Activated CD8-positive, alpha-beta T cell treated with anti-CD3 and anti-CD28 coated beads, Interleukin-2, amount 10 ng/mL, durations not matched to agents 7 days and 5 days (primary cell): Measurements from ENCODE around the gene SUB1. TPM values are rescaled to one million over a fixed set of nuclear protein-coding genes. Genes with fewer than 3 reads are reported as not detected.
"Not testable (repeated sequence)": the region's sequence is repeated elsewhere in the genome, so short reads cannot be mapped to it uniquely, and the experiment has no call there.

Source experiments
- ATAC-seq: fragments of 150-1000 bp; cut with Tn5 transposase; one replicate; pipeline ENCODE4 v1.10.0; 2021; ENCODE audit warnings: moderate library complexity
- CTCF ChIA-PET: fragments of 350-600 bp; sonication (Branson Sonifier 250); formaldehyde crosslinking; loops from one replicate; lab custom pipeline; 2021; ENCODE audit warnings: antibody characterized with exemption; lab: Charles Lee
- POLR2A ChIA-PET: fragments of 350-600 bp; sonication (Branson Sonifier 250); formaldehyde crosslinking; loops from one replicate; lab custom pipeline; 2021; ENCODE audit warnings: antibody characterized with exemption; lab: Charles Lee
- DNase-seq: peaks from one replicate; pipeline ENCODE4 v3.0.0-alpha.2; 2020
- H3K27ac Mint-ChIP-seq: one replicate; pipeline ENCODE4 v1.8.0; 2021; ENCODE audit warnings: mild to moderate bottlenecking, mixed read lengths
- H3K27me3 Mint-ChIP-seq: one replicate; pipeline ENCODE4 v1.8.0; 2021; ENCODE audit warnings: low read depth, mixed read lengths
- H3K36me3 Mint-ChIP-seq: one replicate; pipeline ENCODE4 v1.8.0; 2021; ENCODE audit warnings: low read depth, mixed read lengths
- H3K4me1 Mint-ChIP-seq: one replicate; pipeline ENCODE4 v1.8.0; 2021; ENCODE audit warnings: low read depth, mixed read lengths
- H3K4me3 Mint-ChIP-seq: one replicate; pipeline ENCODE4 v1.8.0; 2021; ENCODE audit warnings: mild to moderate bottlenecking, mixed read lengths
- H3K9me3 Mint-ChIP-seq: one replicate; pipeline ENCODE4 v1.8.0; 2022; ENCODE audit warnings: mixed read lengths; ENCODE audit not compliant: insufficient read depth
- total RNA-seq, 2 experiments: library from RNA; stranded (reverse); gene quantifications; one replicate each; pipeline ENCODE4 v1.2.3, GENCODE V29; 2021

Gene SUB1
- total RNA-seq, 2 experiments from 2014 or later: 352 to 377 TPM

DNA sequence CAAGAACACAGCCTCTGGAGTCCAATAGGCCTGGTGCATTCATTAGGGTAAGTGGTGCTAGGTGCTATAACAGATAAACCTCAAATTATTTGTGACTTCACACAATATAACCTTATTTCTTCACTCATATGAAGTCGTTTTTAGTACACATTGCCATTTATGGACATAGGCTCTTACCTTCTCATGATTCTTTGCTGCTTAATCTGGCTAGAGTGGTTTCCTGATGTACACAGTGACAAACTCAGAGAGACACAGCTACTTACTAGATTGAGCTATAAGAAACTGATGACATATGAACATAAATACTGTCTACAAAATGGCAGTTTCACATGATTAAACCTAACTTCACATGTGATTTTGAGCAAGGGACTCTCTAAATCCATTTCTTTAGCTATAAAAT lies 14.2 kb upstream of the SUB1 start:
- peaks cover 2% of the 10 kb centered on the region for H3K27me3 Mint-ChIP-seq

DNA sequence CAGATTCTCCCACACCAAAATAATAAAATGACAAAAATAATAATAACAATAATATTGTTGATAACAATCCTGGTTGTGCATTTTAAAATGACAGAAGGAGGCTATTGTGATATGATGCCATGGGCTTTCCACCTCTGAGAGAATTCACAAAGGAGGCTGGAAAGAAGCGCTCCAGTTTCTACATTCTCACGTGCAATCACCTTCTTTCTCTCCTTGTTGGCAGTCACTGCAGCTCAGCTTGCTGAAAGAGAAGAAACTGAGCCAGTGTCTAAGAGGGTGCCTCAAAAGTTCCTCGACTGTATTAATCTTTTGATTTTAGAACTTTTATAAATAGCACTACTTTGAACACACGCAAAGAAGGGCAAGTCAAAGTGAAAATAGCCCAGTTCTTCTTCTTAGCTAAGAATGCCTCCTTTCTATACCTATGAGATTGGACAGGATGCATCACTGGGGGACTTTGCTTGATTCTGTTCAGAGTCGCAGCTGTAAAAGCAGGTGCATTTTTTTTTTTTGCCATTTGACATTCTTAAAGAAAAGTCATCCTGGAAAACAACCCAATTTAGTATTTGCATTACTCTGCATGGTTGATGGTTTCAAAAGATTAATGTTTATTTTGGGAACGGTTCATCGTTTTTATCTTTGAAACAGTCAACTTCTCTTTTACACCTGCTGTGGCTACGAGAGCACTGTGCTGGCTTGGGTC lies 12.4 kb upstream of the SUB1 start:
- no peaks in the 10 kb centered on the region for H3K36me3 Mint-ChIP-seq
- ATAC-seq (no peak), DNase-seq (no peak)
- no peak overlapping the region for H3K4me3 Mint-ChIP-seq
- peaks cover 12% of the 10 kb centered on the region for H3K27me3 Mint-ChIP-seq
- ChIA-PET POLR2A (no interaction called here), CTCF (interaction anchor here (0.6 to 1.2 kb wide), 2 partner anchors 12 to 721 kb away, joined by 3 read pairs; partner anchors contain the start of gene SUB1)
- no peak overlapping the region for H3K27ac Mint-ChIP-seq
- H3K9me3 Mint-ChIP-seq: no peaks in the 10 kb centered on the region
- no peaks in the 10 kb centered on the region for H3K4me1 Mint-ChIP-seq

More for the DNA sequence above, 14.2 kb upstream of the SUB1 start:
- no peaks in the 10 kb centered on the region for H3K9me3 Mint-ChIP-seq
- no peaks in the 10 kb centered on the region for H3K4me1 Mint-ChIP-seq
- H3K4me3 Mint-ChIP-seq: no peak overlapping the region
- DNase-seq: no peak
- no peaks in the 10 kb centered on the region for H3K36me3 Mint-ChIP-seq
- POLR2A ChIA-PET: no interaction called here
- CTCF ChIA-PET: interaction anchor here (0.8 to 1.1 kb wide), 3 partner anchors 10 to 19 kb away, joined by 3 to 5 read pairs (median 3); no protein-coding TSS in a partner anchor
- ATAC-seq: no peak
- no peak overlapping the region for H3K27ac Mint-ChIP-seq

DNA sequence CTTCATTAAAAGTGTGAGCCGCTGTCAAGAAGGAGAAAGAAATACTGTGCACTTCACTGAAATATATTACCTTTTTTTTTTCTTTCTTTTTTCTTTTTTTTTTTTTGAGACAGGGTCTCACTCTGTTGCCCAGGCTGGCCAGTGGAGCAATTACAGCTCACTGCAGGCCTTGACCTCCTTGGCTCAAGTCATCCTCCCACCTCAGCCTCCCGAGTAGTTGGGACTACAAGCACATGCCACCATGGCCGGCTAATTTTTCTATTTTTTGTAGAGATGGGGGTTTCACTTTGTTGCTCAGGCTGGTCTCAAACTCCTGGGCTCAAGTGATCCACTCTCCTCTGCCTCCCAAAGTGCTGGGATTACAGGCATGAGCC lies 11.9 kb upstream of the SUB1 start:
- not testable (repeated sequence) for DNase-seq, H3K4me3 Mint-ChIP-seq, H3K27ac Mint-ChIP-seq, H3K36me3 Mint-ChIP-seq, H3K9me3 Mint-ChIP-seq, ATAC-seq, H3K4me1 Mint-ChIP-seq
- CTCF ChIA-PET: interaction anchor here (0.6 to 1.2 kb wide), 2 partner anchors 11 to 167 kb away, joined by 3 to 4 read pairs; partner anchors contain the start of gene SUB1
- H3K27me3 Mint-ChIP-seq: peaks cover 12% of the 10 kb centered on the region
- POLR2A ChIA-PET: interaction anchor here (0.6 to 1.7 kb wide), 2 partner anchors 11 to 283 kb away, joined by 5 read pairs; partner anchors contain the start of gene SUB1

DNA sequence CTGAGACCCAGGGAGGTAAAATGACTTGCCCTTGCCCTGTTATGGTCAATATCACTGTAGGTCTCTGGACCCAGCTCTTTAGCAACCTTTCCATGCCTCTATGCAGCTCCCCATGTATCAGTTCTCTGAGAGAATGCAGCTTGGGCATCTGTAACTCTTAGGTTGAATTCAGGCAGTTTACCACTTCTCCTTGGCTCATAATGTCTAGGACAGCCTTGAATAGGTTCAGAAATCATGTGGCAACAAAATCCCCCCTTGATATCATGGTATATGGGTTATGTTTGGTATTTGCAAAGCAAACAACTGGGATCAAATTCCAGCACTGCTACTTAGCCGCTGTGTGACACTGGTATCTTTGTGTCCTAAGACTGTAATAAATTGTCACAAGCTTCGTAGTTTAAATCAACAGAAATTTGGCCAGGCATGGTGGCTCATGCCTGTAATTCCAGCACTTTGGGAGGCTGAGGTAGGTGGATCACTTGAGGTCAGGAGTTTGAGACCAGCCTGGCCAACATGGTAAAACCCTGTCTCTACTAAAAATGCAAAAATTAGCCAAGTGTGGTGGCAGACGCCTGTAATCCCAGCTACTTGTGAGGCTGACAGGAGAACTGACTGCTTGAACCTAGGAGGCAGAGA lies 10.7 kb upstream of the SUB1 start:
- Mint-ChIP-seq H3K4me3 (no peak overlapping the region), H3K27me3 (peaks cover 14% of the 10 kb centered on the region), H3K9me3 (no peaks in the 10 kb centered on the region), H3K27ac (no peak overlapping the region), H3K36me3 (no peaks in the 10 kb centered on the region), H3K4me1 (no peaks in the 10 kb centered on the region)
- POLR2A ChIA-PET: interaction anchor here (1.7 kb wide), 1 partner anchor 10 kb away, joined by 5 read pairs; the partner anchor contains the start of gene SUB1
- no peak for DNase-seq
- no peak for ATAC-seq
- CTCF ChIA-PET: interaction anchor here (0.6 kb wide), 1 partner anchor 124 kb away, joined by 3 read pairs; no protein-coding TSS in a partner anchor

- H3K9me3 Mint-ChIP-seq: no peaks in the 10 kb centered on the region
- H3K36me3 Mint-ChIP-seq: no peaks in the 10 kb centered on the region
- peaks cover 12% of the 10 kb centered on the region for H3K27me3 Mint-ChIP-seq
- ATAC-seq (no peak), DNase-seq (no peak)
- H3K4me3 Mint-ChIP-seq: no peak overlapping the region
- POLR2A ChIA-PET: no interaction called here
- no peak overlapping the region for H3K27ac Mint-ChIP-seq
- peaks cover 20% of the 10 kb centered on the region for H3K4me1 Mint-ChIP-seq
- CTCF ChIA-PET: interaction anchor here (1.0 to 1.9 kb wide), 3 partner anchors 12 to 89 kb away, joined by 3 to 7 read pairs (median 3); no protein-coding TSS in a partner anchor
These were observed 7.0 kb upstream of the SUB1 start for GRCh38 chr5:32578363-32578762.

GRCh38 chr5:32578764-32579163 lies 6.6 kb upstream of the SUB1 start:
- no peak for DNase-seq
- Mint-ChIP-seq H3K27me3 (peaks cover 12% of the 10 kb centered on the region), H3K4me1 (peaks cover 24% of the 10 kb centered on the region), H3K9me3 (no peaks in the 10 kb centered on the region), H3K4me3 (no peak overlapping the region), H3K27ac (no peak overlapping the region), H3K36me3 (no peaks in the 10 kb centered on the region)
- POLR2A ChIA-PET: no interaction called here
- CTCF ChIA-PET: interaction anchor here (1.0 to 1.9 kb wide), 2 partner anchors 88 to 89 kb away, joined by 3 to 7 read pairs; no protein-coding TSS in a partner anchor
- ATAC-seq: no peak

DNA sequence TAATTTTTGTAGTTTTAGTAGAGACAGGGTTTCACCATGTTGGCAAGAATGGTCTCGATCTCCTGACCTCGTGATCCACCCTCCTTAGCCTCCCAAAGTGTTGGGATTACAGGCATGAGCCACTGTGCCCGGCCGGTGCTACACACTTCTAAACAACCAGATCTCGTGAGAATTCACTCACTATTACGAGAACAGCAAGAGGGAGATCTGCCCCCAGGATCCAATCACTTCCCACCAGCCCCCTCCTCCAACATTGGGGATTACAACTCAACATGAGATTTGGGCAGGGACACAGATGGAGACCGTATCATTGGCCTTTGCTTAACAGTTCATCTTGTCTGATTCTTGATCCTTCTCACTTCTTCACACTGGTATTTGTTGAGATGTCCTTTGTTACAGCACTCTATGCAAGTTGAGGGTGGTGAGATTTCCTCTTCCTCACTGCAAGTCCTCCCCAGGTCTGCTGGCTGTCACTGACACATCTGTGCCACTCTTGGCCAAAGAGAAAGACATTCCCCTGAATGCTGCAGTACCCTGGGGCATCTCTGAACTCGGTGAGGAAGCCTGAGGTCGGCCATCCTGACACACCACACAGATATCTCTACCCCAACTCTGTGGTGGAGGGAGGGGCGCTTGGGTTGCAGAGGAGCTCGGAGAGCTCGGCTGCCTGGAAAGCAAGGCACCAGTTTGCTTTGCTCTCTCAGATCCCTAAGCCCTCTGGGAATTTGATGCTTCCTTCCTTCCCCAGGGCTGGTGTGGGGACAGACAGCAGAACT lies 4.2 kb upstream of the SUB1 start:
- DNase-seq (no peak), ATAC-seq (no peak)
- Mint-ChIP-seq H3K4me3 (no peak overlapping the region), H3K4me1 (peaks cover 39% of the 10 kb centered on the region), H3K9me3 (no peaks in the 10 kb centered on the region), H3K36me3 (no peaks in the 10 kb centered on the region), H3K27me3 (peaks cover 12% of the 10 kb centered on the region), H3K27ac (peak overlapping the region; percentile 9)
- CTCF ChIA-PET: interaction anchor here (0.6 kb wide), 1 partner anchor 10 kb away, joined by 3 read pairs; no protein-coding TSS in a partner anchor
- POLR2A ChIA-PET: no interaction called here

GRCh38 chr5:32583582-32584232 lies 1.6 kb upstream of the SUB1 start:
- CTCF ChIA-PET: interaction anchor here (0.9 to 3.6 kb wide), 2 partner anchors 79 to 94 kb away, joined by 3 to 28 read pairs; no protein-coding TSS in a partner anchor
- Mint-ChIP-seq H3K27me3 (peaks cover 1% of the 10 kb centered on the region), H3K36me3 (peaks cover 14% of the 10 kb centered on the region), H3K27ac (peak overlapping the region; percentile 78), H3K4me1 (peaks cover 54% of the 10 kb centered on the region), H3K4me3 (peak overlapping the region; percentile 20), H3K9me3 (no peaks in the 10 kb centered on the region)
- ATAC-seq (no peak), DNase-seq (no peak)
- POLR2A ChIA-PET: interaction anchor here (0.7 to 1.2 kb wide), 3 partner anchors 129 to 420 kb away, joined by 3 read pairs; partner anchors contain the start of gene GOLPH3

- no peaks in the 10 kb centered on the region for H3K9me3 Mint-ChIP-seq
- H3K27ac Mint-ChIP-seq: peak overlapping the region; percentile 88
- POLR2A ChIA-PET: interaction anchor here (0.6 to 1.6 kb wide), 12 partner anchors 10 to 858 kb away, joined by 3 to 9 read pairs (median 3); partner anchors contain the start of gene GOLPH3
- CTCF ChIA-PET: interaction anchor here (0.8 to 3.6 kb wide), 6 partner anchors 11 to 95 kb away, joined by 3 to 28 read pairs (median 3); no protein-coding TSS in a partner anchor
- ATAC-seq (no peak), DNase-seq (no peak)
- peaks cover 21% of the 10 kb centered on the region for H3K36me3 Mint-ChIP-seq
- no peaks in the 10 kb centered on the region for H3K27me3 Mint-ChIP-seq
- H3K4me3 Mint-ChIP-seq: peak overlapping the region; percentile 82
- peaks cover 59% of the 10 kb centered on the region for H3K4me1 Mint-ChIP-seq
These were observed 711 bp upstream of the SUB1 start for GRCh38 chr5:32584646-32585045.

GRCh38 chr5:32585122-32585445 lies 273 bp upstream of the SUB1 start:
- H3K4me1 Mint-ChIP-seq: peaks cover 60% of the 10 kb centered on the region
- CTCF ChIA-PET: interaction anchor here (1.0 to 3.6 kb wide), 5 partner anchors 12 to 96 kb away, joined by 3 to 28 read pairs (median 3); no protein-coding TSS in a partner anchor
- ATAC-seq: no peak

More at GRCh38 chr5:32585122-32585445, 273 bp upstream of the SUB1 start:
- POLR2A ChIA-PET: interaction anchor here (0.6 to 1.6 kb wide), 13 partner anchors 11 to 857 kb away, joined by 3 to 9 read pairs (median 3); partner anchors contain the start of gene GOLPH3
- H3K27me3 Mint-ChIP-seq: no peaks in the 10 kb centered on the region
- peaks cover 21% of the 10 kb centered on the region for H3K36me3 Mint-ChIP-seq
- H3K27ac Mint-ChIP-seq: peak overlapping the region; percentile 88
- no peak for DNase-seq
- no peaks in the 10 kb centered on the region for H3K9me3 Mint-ChIP-seq
- peak overlapping the region; percentile 82 for H3K4me3 Mint-ChIP-seq
